Measurements from ENCODE around the gene RTP3. TPM values are rescaled to one million over a fixed set of nuclear protein-coding genes. Genes with fewer than 3 reads are reported as not detected.
"Not testable (repeated sequence)": the region's sequence is repeated elsewhere in the genome, so short reads cannot be mapped to it uniquely, and the experiment has no call there.

RTP3 gene
- total and polyA plus RNA-seq, 8 donors, result not detected

DNA sequence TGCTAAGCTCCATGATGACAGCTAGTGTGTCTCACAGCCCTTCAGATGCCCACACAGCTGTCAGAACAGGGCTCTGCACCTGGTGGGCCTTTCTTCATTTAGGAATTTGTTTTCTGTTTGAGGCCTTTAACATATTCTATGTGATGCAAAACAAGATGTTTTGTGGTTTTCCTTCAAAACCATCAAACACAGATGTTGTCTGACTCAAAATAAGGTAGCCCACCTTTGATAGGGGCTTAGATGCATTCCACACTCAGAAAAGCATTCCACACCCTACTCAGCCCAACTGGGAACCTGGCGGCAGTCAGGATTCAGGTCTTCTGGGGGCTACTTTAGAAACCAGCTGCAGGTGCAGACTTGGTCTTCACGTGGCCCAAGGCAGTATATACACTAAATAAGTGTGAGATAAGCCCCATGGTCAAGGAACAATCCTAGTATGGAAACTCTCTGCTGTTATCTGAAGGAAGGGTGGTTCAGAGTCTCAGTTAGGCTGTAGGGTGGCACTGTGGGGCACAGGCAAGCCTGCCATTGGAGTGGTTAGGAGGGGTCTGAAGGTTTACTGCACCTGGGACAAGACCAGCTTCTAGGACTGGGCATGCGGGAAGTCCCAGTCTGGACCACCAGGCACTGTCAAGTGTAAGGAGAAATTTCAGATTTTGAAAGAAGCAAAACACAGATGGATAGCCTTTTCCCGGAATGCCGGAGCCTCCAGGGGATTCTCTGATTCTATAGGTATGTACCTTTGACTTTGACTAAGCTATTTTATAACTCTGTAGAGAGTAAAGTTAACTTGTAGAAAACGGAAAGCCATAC is 48.2 kb downstream of the RTP3 start:
- Histone ChIP-seq H3K4me3 (no peak overlapping the region), H3K9me3 (no peaks in the 10 kb centered on the region), H3K27ac (no peak overlapping the region), H3K4me1 (no peaks in the 10 kb centered on the region), H3K27me3 (no peaks in the 10 kb centered on the region), H3K36me3 (no peaks in the 10 kb centered on the region)
- ATAC-seq (no peak), FAIRE-seq (no peak), DNase-seq (no peak)
- intact Hi-C loops (cut with DNase I), result no loop called here
- TF ChIP-seq, protein P1, sequence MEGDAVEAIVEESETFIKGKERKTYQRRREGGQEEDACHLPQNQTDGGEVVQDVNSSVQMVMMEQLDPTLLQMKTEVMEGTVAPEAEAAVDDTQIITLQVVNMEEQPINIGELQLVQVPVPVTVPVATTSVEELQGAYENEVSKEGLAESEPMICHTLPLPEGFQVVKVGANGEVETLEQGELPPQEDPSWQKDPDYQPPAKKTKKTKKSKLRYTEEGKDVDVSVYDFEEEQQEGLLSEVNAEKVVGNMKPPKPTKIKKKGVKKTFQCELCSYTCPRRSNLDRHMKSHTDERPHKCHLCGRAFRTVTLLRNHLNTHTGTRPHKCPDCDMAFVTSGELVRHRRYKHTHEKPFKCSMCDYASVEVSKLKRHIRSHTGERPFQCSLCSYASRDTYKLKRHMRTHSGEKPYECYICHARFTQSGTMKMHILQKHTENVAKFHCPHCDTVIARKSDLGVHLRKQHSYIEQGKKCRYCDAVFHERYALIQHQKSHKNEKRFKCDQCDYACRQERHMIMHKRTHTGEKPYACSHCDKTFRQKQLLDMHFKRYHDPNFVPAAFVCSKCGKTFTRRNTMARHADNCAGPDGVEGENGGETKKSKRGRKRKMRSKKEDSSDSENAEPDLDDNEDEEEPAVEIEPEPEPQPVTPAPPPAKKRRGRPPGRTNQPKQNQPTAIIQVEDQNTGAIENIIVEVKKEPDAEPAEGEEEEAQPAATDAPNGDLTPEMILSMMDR (IDR thresholded peaks at IDR 0.05), result no peak
- WGBS, 2 donors, result 71 to 83% methylated on average over 6 of the region's 6 CpGs

GRCh38 chr3:46546896-46547440 is 49.2 kb downstream of the RTP3 start:
- TF ChIP-seq, protein P1 (IDR thresholded peaks at IDR 0.05), result no peak
- no peaks in the 10 kb centered on the region for H3K27me3 ChIP-seq
- no peak for FAIRE-seq
- intact Hi-C loops (cut with DNase I), result no loop called here
- H3K36me3 ChIP-seq, result no peaks in the 10 kb centered on the region
- no peaks in the 10 kb centered on the region for H3K4me1 ChIP-seq
- no peak for DNase-seq
- WGBS, 2 donors, result 86 to 97% methylated on average over 1 of the region's 1 CpG
- ATAC-seq, result no peak
- no peak overlapping the region for H3K4me3 ChIP-seq
- no peak overlapping the region for H3K27ac ChIP-seq
- H3K9me3 ChIP-seq, result no peaks in the 10 kb centered on the region

DNA sequence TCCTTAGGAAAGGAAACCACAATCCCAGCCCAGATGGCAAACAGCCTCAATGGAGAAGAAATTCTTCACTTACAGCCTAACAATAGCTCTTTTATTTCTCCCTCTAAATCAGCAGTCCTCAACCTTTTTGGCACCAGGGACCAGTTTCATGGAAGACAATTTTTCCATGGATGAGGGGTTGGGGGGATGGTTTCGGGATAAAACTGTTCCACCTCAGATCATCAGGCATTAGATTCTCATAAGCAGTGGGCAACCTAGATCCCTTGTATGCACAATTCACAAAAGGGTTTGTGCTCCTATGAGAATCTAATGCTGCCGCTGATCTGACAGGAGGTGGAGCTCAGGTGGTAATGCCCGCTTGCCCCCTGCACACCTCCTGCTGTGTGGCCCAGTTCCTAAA is 50.8 kb downstream of the RTP3 start:
- H3K4me1 ChIP-seq; FAIRE-seq; H3K4me3 ChIP-seq; H3K36me3 ChIP-seq; H3K27ac ChIP-seq; H3K27me3 ChIP-seq; ATAC-seq; DNase-seq; intact Hi-C loops (cut with DNase I); H3K9me3 ChIP-seq: not testable (repeated sequence)
- 91 to 94% methylated on average over 3 of the region's 3 CpGs for WGBS, 2 donors

GRCh38 chr3:46549408-46549904 is 51.7 kb downstream of the RTP3 start:
- H3K27ac ChIP-seq, result no peak overlapping the region
- TF ChIP-seq, protein P1 (IDR thresholded peaks at IDR 0.05), result no peak
- H3K9me3 ChIP-seq, result no peaks in the 10 kb centered on the region
- ATAC-seq (no peak), DNase-seq (no peak), FAIRE-seq (no peak)
- intact Hi-C loops (cut with DNase I), result no loop called here
- H3K36me3 ChIP-seq, result no peaks in the 10 kb centered on the region
- no peaks in the 10 kb centered on the region for H3K27me3 ChIP-seq
- WGBS, 2 donors, result 65 to 71% methylated on average over 4 of the region's 4 CpGs
- no peaks in the 10 kb centered on the region for H3K4me1 ChIP-seq
- no peak overlapping the region for H3K4me3 ChIP-seq

DNA sequence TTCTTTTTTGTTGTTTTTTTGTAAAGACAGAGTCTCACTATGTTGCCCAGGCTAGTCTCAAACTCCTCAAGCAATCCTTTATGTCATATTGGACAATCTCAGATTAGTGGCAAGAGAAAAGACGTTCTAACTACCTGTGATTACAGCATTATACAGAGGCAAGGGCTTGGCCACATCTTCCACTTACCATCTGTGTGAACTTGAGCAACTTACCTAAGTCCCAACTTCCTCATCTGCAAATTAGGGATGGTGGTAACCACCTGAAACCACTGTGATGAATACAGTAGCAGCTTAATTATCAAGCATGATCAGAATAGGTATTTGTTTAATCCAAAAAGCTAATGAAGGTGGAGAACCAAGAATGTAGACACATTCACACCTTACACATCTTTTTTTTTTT is 52.2 kb downstream of the RTP3 start:
- 56 to 65% methylated on average over 1 of the region's 1 CpG for WGBS, 2 donors
- ATAC-seq (no peak), DNase-seq (no peak), FAIRE-seq (no peak)
- Histone ChIP-seq H3K4me1 (no peaks in the 10 kb centered on the region), H3K4me3 (no peak overlapping the region), H3K9me3 (no peaks in the 10 kb centered on the region), H3K27ac (no peak overlapping the region), H3K36me3 (no peaks in the 10 kb centered on the region), H3K27me3 (no peaks in the 10 kb centered on the region)
- intact Hi-C loops (cut with DNase I), result no loop called here
- TF ChIP-seq, protein P1 (IDR thresholded peaks at IDR 0.05), result no peak

Other genes with a start within 250 kb of the RTP3 start
- 1 to 10 TPM in 2 of 6 donors, under 1 TPM in 4; 0.14 to 3.5 (median 0.54) TPM for gene CCR2, start 143.9 kb upstream of the RTP3 start, total RNA-seq
- under 1 TPM; 0.15 to 0.23 TPM for gene CCR2, start 143.9 kb upstream of the RTP3 start, polyA plus RNA-seq
- gene CCR5, start 127.0 kb upstream of the RTP3 start, total RNA-seq, result 1 to 10 TPM in 2 of 6 donors, under 1 TPM in 4; 0.12 to 2.0 (median 0.61) TPM
- gene CCR5, start 127.0 kb upstream of the RTP3 start, polyA plus RNA-seq, result under 1 TPM; 0.16 to 0.27 TPM
- gene CCRL2, start 90.7 kb upstream of the RTP3 start, total RNA-seq, result 1 to 10 TPM in 2 of 6 donors, under 1 TPM in 4; 0.24 to 2.2 (median 0.91) TPM
- gene CCRL2, start 90.7 kb upstream of the RTP3 start, polyA plus RNA-seq, result under 1 TPM; 0.75 to 0.80 TPM
- gene LTF, start 33.1 kb upstream of the RTP3 start, total RNA-seq, result 10 to 100 TPM; 10.5 to 21.0 (median 13.7) TPM
- 1 to 10 TPM; 6.9 to 7.0 TPM for gene LTF, start 33.1 kb upstream of the RTP3 start, polyA plus RNA-seq
- 1 to 10 TPM in 4 of 6 donors, under 1 TPM in 2; 0.61 to 2.2 (median 1.3) TPM for gene LRRC2, start 68.3 kb downstream of the RTP3 start, total RNA-seq
- under 1 TPM; 0.46 to 0.85 TPM for gene LRRC2, start 68.3 kb downstream of the RTP3 start, polyA plus RNA-seq
- not detected for gene FAM240A, start 114.5 kb downstream of the RTP3 start, total RNA-seq
- not detected for gene FAM240A, start 114.5 kb downstream of the RTP3 start, polyA plus RNA-seq
- gene ALS2CL, start 195.7 kb downstream of the RTP3 start, total RNA-seq, result 10 to 100 TPM in 3 of 6 donors, 1 to 10 TPM in 3; 7.8 to 21.2 (median 9.7) TPM
- gene ALS2CL, start 195.7 kb downstream of the RTP3 start, polyA plus RNA-seq, result 10 to 100 TPM; 44.8 to 61.1 TPM
- gene TMIE, start 203.4 kb downstream of the RTP3 start, total RNA-seq, result under 1 TPM in 5 of 6 donors, not detected in 1; 0.08 to 0.31 (median 0.13) TPM
- under 1 TPM; 0.42 to 0.52 TPM for gene TMIE, start 203.4 kb downstream of the RTP3 start, polyA plus RNA-seq
- gene PRSS50, start 219.9 kb downstream of the RTP3 start, total RNA-seq, result 1 to 10 TPM in 1 of 6 donors, under 1 TPM in 5; 0.28 to 1.0 (median 0.38) TPM
- gene PRSS50, start 219.9 kb downstream of the RTP3 start, polyA plus RNA-seq, result 1 to 10 TPM in 1 of 2 donors, under 1 TPM in 1; 0.87 to 2.2 TPM

Data from pancreas (tissue), 10 donors.